Motor neuron (in vitro differentiated cells): ENCODE measurements around the gene SLC12A8. TPM values are rescaled to one million over a fixed set of nuclear protein-coding genes. Genes with fewer than 3 reads are reported as not detected.

Experiments used
- ATAC-seq, 8 experiments: fragments of 200-7000 bp; cut with Tn5 transposase; replicated peaks in 6 of 8; 2 replicates each; pipeline ENCODE4 v1.8.0; 2021; ENCODE audit warnings: mild to moderate bottlenecking in 8 of 8, moderate library complexity in 8 of 8
- H3K27ac ChIP-seq, 2 donors: fragments of 250-450 bp; sonication (Bioruptor Pico); 2 replicates each; pipeline ENCODE4 v1.9.0; 2021; ENCODE audit warnings: antibody characterized with exemption in 2 of 2, mild to moderate bottlenecking in 2 of 2, moderate library complexity in 1 of 2
- H3K4me1 ChIP-seq, 2 donors: fragments of 250-450 bp; sonication (Bioruptor Pico); replicated peaks in 1 of 2; 2 replicates each; pipeline ENCODE4 v1.6.1; 2021; ENCODE audit warnings: antibody characterized with exemption in 2 of 2, mild to moderate bottlenecking in 2 of 2, moderate library complexity in 1 of 2
- H3K4me3 ChIP-seq, 5 donors: fragments of 250-450 bp; sonication (Bioruptor Pico); 2 replicates each; pipeline ENCODE4 v1.9.0; 2021; ENCODE audit warnings: antibody characterized with exemption in 5 of 5, mild to moderate bottlenecking in 5 of 5, moderate library complexity in 4 of 5
- WGBS, 10 experiments: fragments of 450-650 bp; shearing (Covaris generic); methylation state at CpG; one replicate each; pipeline ENCODE4 v1.0.0; 2022; 5-methylcytosine and 5-hydroxymethylcytosine counted together
- in situ Hi-C, 9 experiments: fragments of 400-800 bp; cut with MboI; loops; one replicate each; pipeline ENCODE4 v1.15.0; 2021; ENCODE audit warnings: low sequenced_read_pairs in 9 of 9, low pct_unique_long_range_greater_than_20kb in 2 of 9; ENCODE audit not compliant: unreplicated experiment in 9 of 9
- total RNA-seq, 8 experiments: library from RNA; unstranded; fragments of 300-600 nt; gene quantifications; 2 replicates each; pipeline versions ENCODE4 v1.2.3 to v1.2.4, GENCODE V29; 2022

The SLC12A8 gene
- total RNA-seq, 8 experiments from 2014 or later, result 0.38 to 9.8 (median 3.2) TPM

GRCh38 chr3:125050488-125051090, 162.0 kb downstream of the SLC12A8 start:
- Histone ChIP-seq H3K4me3 (no peak overlapping the region), H3K4me1 (peaks cover 26 to 35% of the 10 kb centered on the region in 2 donors), H3K27ac (no peak overlapping the region)
- 20 to 94% (median 62%) methylated on average over 1 to 6 of the region's 6 CpGs for WGBS, 10 experiments
- in situ Hi-C loops, result no loop called here
- peak in 3 of 8 experiments; percentile 8 to 20 (median 12) for ATAC-seq

DNA sequence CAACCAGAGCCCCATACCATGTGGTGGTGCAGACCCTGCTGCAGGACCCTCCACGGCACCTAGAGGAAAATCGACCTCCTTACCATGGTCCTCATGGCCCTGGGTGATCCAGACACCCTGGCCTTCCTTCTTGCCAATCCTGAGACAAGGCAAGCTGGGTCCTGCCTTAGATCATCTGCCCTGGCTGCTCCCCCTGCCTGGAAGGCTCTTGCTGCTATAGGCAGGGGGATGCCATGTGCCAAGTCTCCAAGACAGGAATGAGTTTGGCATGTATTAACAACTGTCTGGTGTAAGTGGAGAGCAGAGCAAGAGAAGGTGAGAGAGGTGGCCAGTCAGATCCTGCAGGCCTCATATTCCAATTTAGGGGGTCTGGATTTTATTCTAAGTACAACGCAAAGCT, 164.3 kb downstream of the SLC12A8 start:
- in situ Hi-C loops, result loop anchor here in 1 of 9 experiments (10.0 to 25.0 kb wide), 2 partner anchors 117 to 389 kb away; no protein-coding TSS in a partner anchor
- WGBS, 10 experiments, result 86 to 100% (median 100%) methylated on average over 1 to 3 of the region's 3 CpGs; no CpG with 5 or more reads in 3 of the 10 experiments
- no peak overlapping the region for H3K4me3 ChIP-seq
- H3K4me1 ChIP-seq, result peaks cover 35 to 43% of the 10 kb centered on the region in 2 donors
- no peak overlapping the region for H3K27ac ChIP-seq
- ATAC-seq, result no peak

DNA sequence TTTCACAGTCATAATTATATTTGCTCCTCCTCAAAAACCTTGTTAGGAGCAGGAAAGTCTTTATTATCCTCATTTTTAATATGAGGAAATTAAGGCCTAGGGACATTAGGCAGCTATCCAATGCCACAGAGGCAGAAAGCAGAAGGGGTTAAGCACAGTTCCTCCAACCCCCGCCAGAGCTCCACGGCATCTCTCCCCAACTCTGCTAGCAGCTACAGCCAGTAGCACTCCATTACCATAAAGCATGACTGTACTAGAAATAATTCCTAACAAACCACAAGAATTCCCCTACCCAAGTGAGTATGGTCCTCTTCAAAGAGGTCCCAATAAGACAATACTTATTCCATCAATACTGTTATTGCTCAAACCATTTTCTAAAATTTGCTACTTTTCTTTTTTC, 166.6 kb downstream of the SLC12A8 start:
- 0 to 76% (median 0%) methylated on average over 1 to 2 of the region's 2 CpGs; no CpG with 5 or more reads in 4 of the 10 experiments for WGBS, 10 experiments
- peaks cover 26 to 33% of the 10 kb centered on the region in 2 donors for H3K4me1 ChIP-seq
- H3K27ac ChIP-seq, result no peak overlapping the region
- no peak overlapping the region for H3K4me3 ChIP-seq
- peak in 3 of 8 experiments; percentile 12 to 94 (median 49) for ATAC-seq
- in situ Hi-C loops, result loop anchor here in 1 of 9 experiments (10.0 to 25.0 kb wide), 2 partner anchors 119 to 391 kb away; no protein-coding TSS in a partner anchor

DNA sequence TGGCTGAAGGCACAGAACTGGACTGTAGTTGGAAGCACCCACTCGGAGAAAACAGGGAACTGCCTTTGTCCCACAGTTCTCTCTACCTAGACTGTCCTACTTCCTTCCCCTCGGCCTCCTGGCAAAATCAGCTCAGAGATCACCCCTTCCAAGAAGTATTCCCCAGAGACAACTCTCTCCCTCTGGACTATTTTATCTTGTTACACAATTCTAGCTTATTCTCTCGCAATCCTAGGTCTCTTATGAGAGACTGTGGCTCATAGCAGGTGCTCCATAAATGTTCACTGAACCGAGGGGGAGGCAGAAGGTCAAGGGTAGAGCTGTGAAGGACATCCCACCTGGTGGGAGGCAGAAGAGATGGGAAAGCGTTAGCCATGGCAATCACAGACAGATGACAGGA, 167.4 kb downstream of the SLC12A8 start:
- in situ Hi-C loops, result loop anchor here in 1 of 9 experiments (10.0 to 25.0 kb wide), 2 partner anchors 120 to 392 kb away; no protein-coding TSS in a partner anchor
- Histone ChIP-seq H3K27ac (no peak overlapping the region), H3K4me3 (no peak overlapping the region), H3K4me1 (peaks cover 20 to 26% of the 10 kb centered on the region in 2 donors)
- 83 to 100% (median 100%) methylated on average over 1 to 5 of the region's 5 CpGs; no CpG with 5 or more reads in 2 of the 10 experiments for WGBS, 10 experiments
- no peak for ATAC-seq

- WGBS, 10 experiments, result 0 to 100% (median 59%) methylated on average over 1 to 5 of the region's 20 CpGs; no CpG with 5 or more reads in 4 of the 10 experiments
- in situ Hi-C loops, result loop anchor here in 1 of 9 experiments (10.0 to 25.0 kb wide), 2 partner anchors 121 to 394 kb away; no protein-coding TSS in a partner anchor
- no peak overlapping the region for H3K4me3 ChIP-seq
- no peak overlapping the region for H3K27ac ChIP-seq
- H3K4me1 ChIP-seq, result peaks cover 30 to 39% of the 10 kb centered on the region in 2 donors
- peak in 5 of 8 experiments; percentile 76 to 87 (median 79) for ATAC-seq
These were observed 168.9 kb downstream of the SLC12A8 start for GRCh38 chr3:125043599-125044151.

- H3K4me3 ChIP-seq, result no peak overlapping the region
- peaks cover 33 to 42% of the 10 kb centered on the region in 2 donors for H3K4me1 ChIP-seq
- no peak overlapping the region for H3K27ac ChIP-seq
- in situ Hi-C loops, result loop anchor here in 1 of 9 experiments (10.0 to 25.0 kb wide), 2 partner anchors 122 to 394 kb away; no protein-coding TSS in a partner anchor
- peak in 6 of 8 experiments; percentile 13 to 57 (median 45) for ATAC-seq
- WGBS, 10 experiments, result 0 to 60% (median 20%) methylated on average over 2 to 12 of the region's 17 CpGs; no CpG with 5 or more reads in 2 of the 10 experiments
These were observed 169.7 kb downstream of the SLC12A8 start for GRCh38 chr3:125042725-125043406.

GRCh38 chr3:125039131-125040100, 173.1 kb downstream of the SLC12A8 start:
- Histone ChIP-seq H3K27ac (no peak overlapping the region), H3K4me1 (peaks cover 29 to 37% of the 10 kb centered on the region in 2 donors), H3K4me3 (no peak overlapping the region)
- in situ Hi-C loops, result loop anchor here in 1 of 9 experiments (10.0 to 25.0 kb wide), 2 partner anchors 125 to 398 kb away; no protein-coding TSS in a partner anchor
- 25 to 100% (median 53%) methylated on average over 1 to 8 of the region's 11 CpGs for WGBS, 10 experiments
- ATAC-seq, result peak in 4 of 8 experiments; percentile 3 to 38 (median 16)

DNA sequence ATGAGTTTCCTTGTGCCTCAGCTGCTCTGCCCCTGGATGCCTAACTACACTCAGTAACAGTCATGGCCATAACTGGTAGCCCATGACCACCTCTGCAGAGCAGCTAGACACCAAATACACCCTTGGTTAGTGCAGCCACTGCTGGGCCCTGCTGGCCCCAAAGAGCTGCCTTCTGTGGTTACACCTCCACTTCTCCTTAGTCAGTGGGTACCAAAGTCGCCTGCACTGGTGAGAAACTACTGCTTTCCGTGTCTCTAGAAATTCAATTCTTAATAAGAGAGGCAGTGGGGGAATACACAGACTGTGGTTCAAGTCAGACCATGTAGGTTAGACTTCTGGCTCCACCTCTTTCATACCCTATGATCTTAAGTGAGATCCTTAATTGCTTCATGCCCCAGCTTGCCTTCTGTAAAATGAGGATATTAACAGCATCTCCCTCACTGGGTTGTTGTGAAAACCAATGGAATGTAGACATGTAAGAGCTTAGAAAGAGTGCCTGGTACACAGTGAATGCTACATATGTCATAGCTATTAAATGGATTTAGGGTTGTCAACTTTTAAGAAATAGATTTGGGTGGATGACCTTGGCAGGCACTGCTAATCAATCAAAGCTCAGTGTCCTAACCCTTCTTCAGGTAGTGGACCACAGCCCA, 174.9 kb downstream of the SLC12A8 start:
- 92 to 100% (median 100%) methylated on average over 2 of the region's 2 CpGs; no CpG with 5 or more reads in 7 of the 10 experiments for WGBS, 10 experiments
- Histone ChIP-seq H3K4me3 (no peak overlapping the region), H3K27ac (no peak overlapping the region), H3K4me1 (peaks cover 17 to 20% of the 10 kb centered on the region in 2 donors)
- in situ Hi-C loops, result loop anchor here in 1 of 9 experiments (25.0 kb wide), 1 partner anchor 400 kb away; no protein-coding TSS in a partner anchor
- ATAC-seq, result peak in 1 of 8 experiments; percentile 2

GRCh38 chr3:125035217-125035616, 177.3 kb downstream of the SLC12A8 start:
- in situ Hi-C loops, result loop anchor here in 1 of 9 experiments (25.0 kb wide), 1 partner anchor 402 kb away; no protein-coding TSS in a partner anchor
- ATAC-seq, result no peak
- Histone ChIP-seq H3K4me3 (no peak overlapping the region), H3K27ac (no peak overlapping the region), H3K4me1 (peaks cover 14 to 16% of the 10 kb centered on the region in 2 donors)
- WGBS, 10 experiments, result 90 to 98% (median 95%) methylated on average over 5 of the region's 5 CpGs

DNA sequence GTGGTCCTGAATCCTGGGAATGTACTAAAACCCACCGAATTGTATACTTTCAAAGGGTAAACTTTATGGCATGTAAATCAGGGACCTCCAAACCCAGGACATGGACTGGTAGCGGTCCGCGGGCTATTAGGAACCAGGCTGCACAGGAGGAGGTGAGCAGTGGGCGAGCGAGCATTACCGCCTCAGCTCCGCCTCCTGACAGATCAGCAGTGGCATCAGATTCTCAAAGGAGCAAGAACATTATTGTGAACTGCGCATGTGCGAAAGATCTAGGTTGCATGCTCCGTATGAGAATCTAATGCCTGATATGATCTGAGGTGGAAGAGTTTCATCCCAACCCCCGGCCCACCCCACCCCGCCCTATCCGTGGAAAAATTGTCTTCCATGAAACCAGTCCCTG, 178.9 kb downstream of the SLC12A8 start:
- in situ Hi-C loops, result loop anchor here in 1 of 9 experiments (25.0 kb wide), 1 partner anchor 404 kb away; no protein-coding TSS in a partner anchor
- Histone ChIP-seq H3K4me1 (peaks cover 2 to 3% of the 10 kb centered on the region in 2 donors), H3K4me3 (no peak overlapping the region), H3K27ac (no peak overlapping the region)
- no peak for ATAC-seq
- WGBS, 10 experiments, result 0 to 100% (median 98%) methylated on average over 1 to 8 of the region's 14 CpGs; no CpG with 5 or more reads in 6 of the 10 experiments

- 83 to 100% (median 89%) methylated on average over 2 to 5 of the region's 5 CpGs; no CpG with 5 or more reads in 2 of the 10 experiments for WGBS, 10 experiments
- Histone ChIP-seq H3K27ac (no peak overlapping the region), H3K4me1 (no peaks in the 10 kb centered on the region), H3K4me3 (no peak overlapping the region)
- in situ Hi-C loops, result loop anchor here in 1 of 9 experiments (25.0 kb wide), 1 partner anchor 404 kb away; no protein-coding TSS in a partner anchor
- no peak for ATAC-seq
These were observed 179.4 kb downstream of the SLC12A8 start for GRCh38 chr3:125033135-125033534.
